Measurements from ENCODE around the gene HSPB3. TPM values are rescaled to one million over a fixed set of nuclear protein-coding genes. Genes with fewer than 3 reads are reported as not detected.

HSPB3 gene
- total and polyA plus RNA-seq, 2 of the 8 experiments (the other 6 are each of a cell fraction or from before 2014, with no cell fraction given) = not detected

DNA sequence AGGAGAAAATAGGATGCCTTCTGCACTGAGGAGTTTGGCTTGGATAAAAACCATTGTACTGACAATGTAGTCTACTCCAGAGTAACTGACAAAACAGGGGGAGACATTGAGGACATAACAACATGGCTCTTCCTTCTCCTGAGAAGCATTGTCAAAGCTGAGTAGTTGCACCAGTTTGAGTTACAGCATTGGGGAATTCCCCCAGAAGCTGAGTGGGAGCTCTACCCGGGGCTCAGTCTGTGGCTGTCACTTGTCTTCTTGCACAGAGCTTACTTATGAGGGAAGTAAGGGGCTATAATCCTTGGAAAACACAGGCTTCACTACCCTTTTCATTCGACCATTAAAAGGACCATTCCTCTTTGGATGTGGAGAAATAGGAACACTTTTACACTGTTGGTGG lies 21.2 kb downstream of the HSPB3 start (continued):
- no peak for TF ChIP-seq RXRA (IDR thresholded peaks at IDR 0.05; ENCODE audit: insufficient read depth, low read depth, low read length)
- no peak for TF ChIP-seq CTBP2 (IDR thresholded peaks at IDR 0.05; ENCODE audit: borderline replicate concordance, insufficient read depth, insufficient read length, low read length)
- TF ChIP-seq NRF1 (IDR thresholded peaks at IDR 0.05; ENCODE audit: low read depth, low read length) = no peak
- no peak for TF ChIP-seq TAF1 (IDR thresholded peaks at IDR 0.05; ENCODE audit: low read depth, low read length)
- TF ChIP-seq CREB1 (IDR thresholded peaks at IDR 0.05) = no peak
- TF ChIP-seq, protein P1, sequence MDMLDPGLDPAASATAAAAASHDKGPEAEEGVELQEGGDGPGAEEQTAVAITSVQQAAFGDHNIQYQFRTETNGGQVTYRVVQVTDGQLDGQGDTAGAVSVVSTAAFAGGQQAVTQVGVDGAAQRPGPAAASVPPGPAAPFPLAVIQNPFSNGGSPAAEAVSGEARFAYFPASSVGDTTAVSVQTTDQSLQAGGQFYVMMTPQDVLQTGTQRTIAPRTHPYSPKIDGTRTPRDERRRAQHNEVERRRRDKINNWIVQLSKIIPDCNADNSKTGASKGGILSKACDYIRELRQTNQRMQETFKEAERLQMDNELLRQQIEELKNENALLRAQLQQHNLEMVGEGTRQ (IDR thresholded peaks at IDR 0.05; ENCODE audit: low read length) = no peak
- no peak for TF ChIP-seq YY1 (IDR thresholded peaks at IDR 0.05; ENCODE audit: low read depth, low read length)
- no peak for TF ChIP-seq EP300 (IDR thresholded peaks at IDR 0.05; ENCODE audit: borderline replicate concordance in 1 of 2, low read depth in 2 of 2, low read length in 2 of 2)
- no peak for TF ChIP-seq POU5F1 (IDR thresholded peaks at IDR 0.05; ENCODE audit: low read depth, low read length)

All from H1 (cell line).